ENCODE measurements around the gene TMEM263.

The TMEM263 gene

GRCh38 chr12:106997916-106998315 is 42.2 kb downstream of the TMEM263 start:
- TF ChIP-seq FOXP2 (optimal IDR thresholded peaks at IDR 0.05; ENCODE audit: borderline replicate concordance, extremely low read depth, extremely low read length, insufficient read depth) = no peak
- no peak for TF ChIP-seq TAF1 (IDR thresholded peaks at IDR 0.05; ENCODE audit: borderline replicate concordance, insufficient read depth, low read length)
- TF ChIP-seq SIN3A (IDR thresholded peaks at IDR 0.05; ENCODE audit: borderline replicate concordance, insufficient read depth, low read length) = no peak
- TF ChIP-seq, protein P1, sequence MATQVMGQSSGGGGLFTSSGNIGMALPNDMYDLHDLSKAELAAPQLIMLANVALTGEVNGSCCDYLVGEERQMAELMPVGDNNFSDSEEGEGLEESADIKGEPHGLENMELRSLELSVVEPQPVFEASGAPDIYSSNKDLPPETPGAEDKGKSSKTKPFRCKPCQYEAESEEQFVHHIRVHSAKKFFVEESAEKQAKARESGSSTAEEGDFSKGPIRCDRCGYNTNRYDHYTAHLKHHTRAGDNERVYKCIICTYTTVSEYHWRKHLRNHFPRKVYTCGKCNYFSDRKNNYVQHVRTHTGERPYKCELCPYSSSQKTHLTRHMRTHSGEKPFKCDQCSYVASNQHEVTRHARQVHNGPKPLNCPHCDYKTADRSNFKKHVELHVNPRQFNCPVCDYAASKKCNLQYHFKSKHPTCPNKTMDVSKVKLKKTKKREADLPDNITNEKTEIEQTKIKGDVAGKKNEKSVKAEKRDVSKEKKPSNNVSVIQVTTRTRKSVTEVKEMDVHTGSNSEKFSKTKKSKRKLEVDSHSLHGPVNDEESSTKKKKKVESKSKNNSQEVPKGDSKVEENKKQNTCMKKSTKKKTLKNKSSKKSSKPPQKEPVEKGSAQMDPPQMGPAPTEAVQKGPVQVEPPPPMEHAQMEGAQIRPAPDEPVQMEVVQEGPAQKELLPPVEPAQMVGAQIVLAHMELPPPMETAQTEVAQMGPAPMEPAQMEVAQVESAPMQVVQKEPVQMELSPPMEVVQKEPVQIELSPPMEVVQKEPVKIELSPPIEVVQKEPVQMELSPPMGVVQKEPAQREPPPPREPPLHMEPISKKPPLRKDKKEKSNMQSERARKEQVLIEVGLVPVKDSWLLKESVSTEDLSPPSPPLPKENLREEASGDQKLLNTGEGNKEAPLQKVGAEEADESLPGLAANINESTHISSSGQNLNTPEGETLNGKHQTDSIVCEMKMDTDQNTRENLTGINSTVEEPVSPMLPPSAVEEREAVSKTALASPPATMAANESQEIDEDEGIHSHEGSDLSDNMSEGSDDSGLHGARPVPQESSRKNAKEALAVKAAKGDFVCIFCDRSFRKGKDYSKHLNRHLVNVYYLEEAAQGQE (IDR thresholded peaks at IDR 0.05; ENCODE audit: insufficient read depth in 1 of 2, low read depth in 2 of 2, low read length in 2 of 2) = no peak

GRCh38 chr12:106999446-106999845 is 43.7 kb downstream of the TMEM263 start:
- TF ChIP-seq TAF1 (IDR thresholded peaks at IDR 0.05; ENCODE audit: borderline replicate concordance, insufficient read depth, low read length) (no peak), POLR2AphosphoS5 (IDR thresholded peaks at IDR 0.05; ENCODE audit: low read depth, low read length) (no peak), FOXP2 (optimal IDR thresholded peaks at IDR 0.05; ENCODE audit: borderline replicate concordance, extremely low read depth, extremely low read length, insufficient read depth) (no peak), SIN3A (IDR thresholded peaks at IDR 0.05; ENCODE audit: borderline replicate concordance, insufficient read depth, low read length) (no peak)
- TF ChIP-seq, protein P1 (IDR thresholded peaks at IDR 0.05; ENCODE audit: insufficient read depth in 1 of 2, low read depth in 2 of 2, low read length in 2 of 2) = no peak

- TF ChIP-seq TAF1 (IDR thresholded peaks at IDR 0.05; ENCODE audit: borderline replicate concordance, insufficient read depth, low read length) = no peak
- TF ChIP-seq, protein P1 (IDR thresholded peaks at IDR 0.05; ENCODE audit: insufficient read depth in 1 of 2, low read depth in 2 of 2, low read length in 2 of 2) = no peak
- no peak for TF ChIP-seq FOXP2 (optimal IDR thresholded peaks at IDR 0.05; ENCODE audit: borderline replicate concordance, extremely low read depth, extremely low read length, insufficient read depth)
- no peak for TF ChIP-seq POLR2AphosphoS5 (IDR thresholded peaks at IDR 0.05; ENCODE audit: low read depth, low read length)
- TF ChIP-seq SIN3A (IDR thresholded peaks at IDR 0.05; ENCODE audit: borderline replicate concordance, insufficient read depth, low read length) = no peak
These were observed 51.7 kb downstream of the TMEM263 start for GRCh38 chr12:107007411-107007810.

DNA sequence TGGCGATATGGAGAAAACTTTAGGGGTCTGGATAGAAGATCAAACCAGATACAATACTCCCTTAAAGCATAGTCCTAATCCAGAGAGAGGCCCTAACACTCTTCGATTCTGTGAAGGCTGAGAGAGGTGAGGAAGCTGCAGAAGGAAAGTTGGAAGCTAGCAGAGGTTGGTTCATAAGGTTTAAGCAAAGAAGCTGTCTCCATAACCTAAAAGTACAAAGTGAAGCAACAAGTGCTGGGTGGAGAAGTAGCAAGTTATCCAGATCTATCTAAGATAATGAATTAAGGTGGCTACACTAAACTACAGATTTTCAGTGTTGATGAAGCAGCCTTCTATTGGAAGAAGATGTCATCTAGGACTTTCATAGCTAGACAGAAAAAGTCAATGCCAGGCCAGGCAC is 55.8 kb downstream of the TMEM263 start:
- TF ChIP-seq TAF1 (IDR thresholded peaks at IDR 0.05; ENCODE audit: borderline replicate concordance, insufficient read depth, low read length) = no peak
- no peak for TF ChIP-seq FOXP2 (optimal IDR thresholded peaks at IDR 0.05; ENCODE audit: borderline replicate concordance, extremely low read depth, extremely low read length, insufficient read depth)
- TF ChIP-seq, protein P1 (IDR thresholded peaks at IDR 0.05; ENCODE audit: insufficient read depth in 1 of 2, low read depth in 2 of 2, low read length in 2 of 2) = no peak
- no peak for TF ChIP-seq POLR2AphosphoS5 (IDR thresholded peaks at IDR 0.05; ENCODE audit: low read depth, low read length)
- TF ChIP-seq SIN3A (IDR thresholded peaks at IDR 0.05; ENCODE audit: borderline replicate concordance, insufficient read depth, low read length) = no peak
